OCI-LY7 (cell line): Measurements from ENCODE around the gene ID2.

Experiments
- EZH2phosphoT487 ChIP-seq: fragments of 200-600 bp; sonication (generic); IDR thresholded peaks from 2 replicates; pipeline ENCODE4 v1.6.1; 2018; ENCODE audit warnings: low read depth, borderline replicate concordance, mild to moderate bottlenecking, mixed run types, antibody characterized with exemption, low read length, moderate library complexity, mixed read lengths
- TF ChIP-seq, protein P1 (sequence below): fragments of 200-600 bp; sonication (generic); conservative IDR thresholded peaks from 2 replicates; pipeline ENCODE4 v1.5.1; 2014; ENCODE audit warnings: mild to moderate bottlenecking, antibody characterized with exemption, low read length, moderate library complexity, mixed read lengths

DNA sequence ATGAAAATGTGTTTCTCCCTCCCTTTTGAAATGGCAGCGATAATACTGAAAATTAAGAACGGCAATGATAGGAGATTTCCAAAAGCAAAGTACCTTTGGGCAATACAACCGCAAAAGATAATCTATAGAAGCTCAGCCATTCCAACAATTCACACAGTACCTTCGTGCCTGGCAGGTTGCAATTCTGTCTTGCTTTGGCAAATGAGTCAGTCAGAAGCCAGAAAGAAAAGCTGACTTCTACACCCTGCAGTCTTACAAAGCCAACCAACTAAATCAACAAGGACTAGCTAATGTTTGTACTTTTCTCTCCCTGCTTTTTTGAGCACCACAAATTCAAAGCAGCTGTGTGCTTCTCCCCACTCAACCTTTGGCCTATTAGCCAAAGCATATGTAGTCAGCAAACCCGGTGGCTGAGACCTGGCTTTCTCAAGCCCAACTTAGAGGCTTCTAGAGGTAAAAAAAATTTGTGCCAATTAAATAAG lies 25.7 kb upstream of the ID2 start:
- TF ChIP-seq, protein P1, sequence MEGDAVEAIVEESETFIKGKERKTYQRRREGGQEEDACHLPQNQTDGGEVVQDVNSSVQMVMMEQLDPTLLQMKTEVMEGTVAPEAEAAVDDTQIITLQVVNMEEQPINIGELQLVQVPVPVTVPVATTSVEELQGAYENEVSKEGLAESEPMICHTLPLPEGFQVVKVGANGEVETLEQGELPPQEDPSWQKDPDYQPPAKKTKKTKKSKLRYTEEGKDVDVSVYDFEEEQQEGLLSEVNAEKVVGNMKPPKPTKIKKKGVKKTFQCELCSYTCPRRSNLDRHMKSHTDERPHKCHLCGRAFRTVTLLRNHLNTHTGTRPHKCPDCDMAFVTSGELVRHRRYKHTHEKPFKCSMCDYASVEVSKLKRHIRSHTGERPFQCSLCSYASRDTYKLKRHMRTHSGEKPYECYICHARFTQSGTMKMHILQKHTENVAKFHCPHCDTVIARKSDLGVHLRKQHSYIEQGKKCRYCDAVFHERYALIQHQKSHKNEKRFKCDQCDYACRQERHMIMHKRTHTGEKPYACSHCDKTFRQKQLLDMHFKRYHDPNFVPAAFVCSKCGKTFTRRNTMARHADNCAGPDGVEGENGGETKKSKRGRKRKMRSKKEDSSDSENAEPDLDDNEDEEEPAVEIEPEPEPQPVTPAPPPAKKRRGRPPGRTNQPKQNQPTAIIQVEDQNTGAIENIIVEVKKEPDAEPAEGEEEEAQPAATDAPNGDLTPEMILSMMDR, result no peak
- TF ChIP-seq EZH2phosphoT487, result no peak
